OCI-LY1 (cell line): Measurements from ENCODE around the gene STX17.

ENCODE experiments used
- H2AFZ ChIP-seq: fragments of 200-600 bp; sonication (generic), shearing (Covaris generic); 2 replicates; pipeline ENCODE4 v1.6.0; 2014; ENCODE audit warnings: antibody characterized with exemption, mild to moderate bottlenecking, low read length
- H3F3A ChIP-seq: fragments of 200-600 bp; sonication (generic), shearing (Covaris generic); 2 replicates; pipeline ENCODE4 v1.6.0; 2014; ENCODE audit warnings: mild to moderate bottlenecking, antibody characterized with exemption, low read length, moderate library complexity; ENCODE audit not compliant: insufficient read depth
- H3K27ac ChIP-seq: fragments of 200-600 bp; sonication (generic); 2 replicates; pipeline ENCODE4 v1.5.1; 2014; ENCODE audit warnings: low read length, mixed run types, mild to moderate bottlenecking, low read depth; ENCODE audit not compliant: poor library complexity, severe bottlenecking
- H3K27me3 ChIP-seq: fragments of 200-600 bp; sonication (generic); 2 replicates; pipeline ENCODE4 v1.6.0; 2014; ENCODE audit warnings: antibody characterized with exemption, mild to moderate bottlenecking, low read length, moderate library complexity; ENCODE audit not compliant: insufficient read depth
- H3K36me3 ChIP-seq: fragments of 200-600 bp; sonication (generic); 2 replicates; pipeline ENCODE4 v1.6.1; 2014; ENCODE audit warnings: mild to moderate bottlenecking, antibody characterized with exemption, low read length, moderate library complexity, mixed read lengths; ENCODE audit not compliant: insufficient read depth
- H3K4me1 ChIP-seq: fragments of 200-600 bp; sonication (generic); 2 replicates; pipeline ENCODE4 v1.5.1; 2014; ENCODE audit warnings: mild to moderate bottlenecking, low read length, moderate library complexity; ENCODE audit not compliant: insufficient read depth, severe bottlenecking
- H3K4me2 ChIP-seq: fragments of 200-600 bp; sonication (generic), shearing (Covaris generic); 2 replicates; pipeline ENCODE4 v1.6.1; 2014; ENCODE audit warnings: low read length
- H3K4me3 ChIP-seq: fragments of 200-600 bp; sonication (generic); 2 replicates; pipeline ENCODE4 v1.5.1; 2014; ENCODE audit warnings: low read length, low read depth, mild to moderate bottlenecking, mixed read lengths; ENCODE audit not compliant: poor library complexity, severe bottlenecking
- H3K79me2 ChIP-seq: fragments of 200-600 bp; shearing (Covaris generic); 2 replicates; pipeline ENCODE4 v1.6.1; 2016; ENCODE audit warnings: mixed run types, low read length, mixed read lengths; ENCODE audit not compliant: insufficient read depth
- H3K9ac ChIP-seq: fragments of 200-600 bp; sonication (generic), shearing (Covaris generic); 2 replicates; pipeline ENCODE4 v1.6.1; 2014; ENCODE audit warnings: mild to moderate bottlenecking, low read length, mixed read lengths
- H3K9me2 ChIP-seq: fragments of 200-600 bp; sonication (generic), shearing (Covaris generic); 2 replicates; pipeline ENCODE4 v1.6.1; 2014; ENCODE audit warnings: low read depth, mild to moderate bottlenecking, low read length, mixed read lengths
- H3K9me3 ChIP-seq: fragments of 200-600 bp; shearing (Covaris generic); 2 replicates; pipeline ENCODE4 v1.6.1; 2014; ENCODE audit warnings: low read length, mixed read lengths
- H4K20me1 ChIP-seq: fragments of 200-600 bp; sonication (generic), shearing (Covaris generic); 2 replicates; pipeline ENCODE4 v1.6.0; 2016; ENCODE audit warnings: mild to moderate bottlenecking, low read length; ENCODE audit not compliant: insufficient read depth
- EZH2 ChIP-seq: fragments of 200-600 bp; sonication (generic), shearing (Covaris generic); IDR thresholded peaks from 2 replicates; pipeline ENCODE4 v1.8.0; 2017; ENCODE audit warnings: borderline replicate concordance, mixed run types, mild to moderate bottlenecking, antibody characterized with exemption, low read length, moderate library complexity, mixed read lengths
- TF ChIP-seq, protein P1 (sequence below): fragments of 200-600 bp; sonication (generic), shearing (Covaris generic); IDR thresholded peaks from 2 replicates; pipeline ENCODE4 v1.5.1; 2017; ENCODE audit warnings: mild to moderate bottlenecking, antibody characterized with exemption, low read length, moderate library complexity, mixed read lengths

Gene STX17

DNA sequence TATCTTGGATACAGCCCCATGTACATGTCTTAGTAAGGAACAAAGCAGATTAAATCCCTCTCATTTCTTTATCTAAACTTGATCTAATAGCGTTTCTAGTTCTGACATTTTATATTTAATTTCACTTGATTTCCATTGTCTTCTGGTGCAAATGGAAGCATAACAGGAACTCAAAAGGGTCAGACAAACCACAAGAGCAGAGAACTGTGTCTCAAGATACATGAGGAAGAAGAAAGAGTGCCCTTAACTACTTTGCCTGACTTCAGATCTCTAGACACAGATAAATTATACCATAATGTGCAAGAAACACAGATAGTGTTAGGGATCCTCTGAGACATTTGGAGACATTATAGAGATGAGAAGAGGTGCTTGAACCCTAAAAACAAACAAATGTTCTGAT, 20.7 kb upstream of the STX17 start:
- H3K79me2 ChIP-seq, result no peaks in the 10 kb centered on the region
- no peak for TF ChIP-seq EZH2
- TF ChIP-seq, protein P1, sequence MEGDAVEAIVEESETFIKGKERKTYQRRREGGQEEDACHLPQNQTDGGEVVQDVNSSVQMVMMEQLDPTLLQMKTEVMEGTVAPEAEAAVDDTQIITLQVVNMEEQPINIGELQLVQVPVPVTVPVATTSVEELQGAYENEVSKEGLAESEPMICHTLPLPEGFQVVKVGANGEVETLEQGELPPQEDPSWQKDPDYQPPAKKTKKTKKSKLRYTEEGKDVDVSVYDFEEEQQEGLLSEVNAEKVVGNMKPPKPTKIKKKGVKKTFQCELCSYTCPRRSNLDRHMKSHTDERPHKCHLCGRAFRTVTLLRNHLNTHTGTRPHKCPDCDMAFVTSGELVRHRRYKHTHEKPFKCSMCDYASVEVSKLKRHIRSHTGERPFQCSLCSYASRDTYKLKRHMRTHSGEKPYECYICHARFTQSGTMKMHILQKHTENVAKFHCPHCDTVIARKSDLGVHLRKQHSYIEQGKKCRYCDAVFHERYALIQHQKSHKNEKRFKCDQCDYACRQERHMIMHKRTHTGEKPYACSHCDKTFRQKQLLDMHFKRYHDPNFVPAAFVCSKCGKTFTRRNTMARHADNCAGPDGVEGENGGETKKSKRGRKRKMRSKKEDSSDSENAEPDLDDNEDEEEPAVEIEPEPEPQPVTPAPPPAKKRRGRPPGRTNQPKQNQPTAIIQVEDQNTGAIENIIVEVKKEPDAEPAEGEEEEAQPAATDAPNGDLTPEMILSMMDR, result no peak
- H3K9ac ChIP-seq, result no peak overlapping the region
- H3K4me1 ChIP-seq, result no peaks in the 10 kb centered on the region
- H4K20me1 ChIP-seq, result no peaks in the 10 kb centered on the region
- no peaks in the 10 kb centered on the region for H3K36me3 ChIP-seq
- no peaks in the 10 kb centered on the region for H3K9me2 ChIP-seq
- H3K4me2 ChIP-seq, result no peak overlapping the region
- no peak overlapping the region for H3K27ac ChIP-seq
- H2AFZ ChIP-seq, result no peak overlapping the region
- H3K9me3 ChIP-seq, result no peaks in the 10 kb centered on the region
- no peaks in the 10 kb centered on the region for H3K27me3 ChIP-seq
- no peak overlapping the region for H3K4me3 ChIP-seq
- no peaks in the 10 kb centered on the region for H3F3A ChIP-seq

DNA sequence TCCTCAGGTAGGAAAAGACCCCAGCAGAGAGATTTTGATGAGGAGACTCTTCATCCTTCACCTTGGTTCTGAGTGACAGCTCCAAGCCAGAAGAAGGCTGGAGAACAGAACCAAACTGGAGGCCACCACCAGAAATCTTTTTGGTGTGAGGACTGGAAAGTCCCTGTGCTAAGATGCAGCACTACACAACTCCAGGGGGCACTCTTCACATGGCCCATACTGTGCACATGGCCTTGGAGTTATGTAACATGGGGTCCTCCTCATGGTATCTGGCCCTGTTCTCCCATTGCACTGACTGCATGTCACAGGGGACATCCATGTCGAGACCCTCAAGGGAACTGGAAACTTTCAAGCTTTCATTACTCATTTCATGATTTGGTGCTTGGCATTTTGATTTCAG, 17.3 kb upstream of the STX17 start:
- Histone ChIP-seq H3K9me2 (no peaks in the 10 kb centered on the region), H2AFZ (no peak overlapping the region), H4K20me1 (no peaks in the 10 kb centered on the region), H3K9ac (no peak overlapping the region), H3K9me3 (no peaks in the 10 kb centered on the region), H3F3A (no peaks in the 10 kb centered on the region), H3K27me3 (no peaks in the 10 kb centered on the region), H3K4me3 (no peak overlapping the region), H3K4me2 (no peak overlapping the region), H3K27ac (no peak overlapping the region), H3K4me1 (no peaks in the 10 kb centered on the region), H3K79me2 (no peaks in the 10 kb centered on the region), H3K36me3 (no peaks in the 10 kb centered on the region)
- no peak for TF ChIP-seq EZH2
- TF ChIP-seq, protein P1, result peak; percentile 23; the same call in 1 of the 2 replicates

- Histone ChIP-seq H3K9me2 (no peaks in the 10 kb centered on the region), H3K36me3 (no peaks in the 10 kb centered on the region), H3K27me3 (no peaks in the 10 kb centered on the region), H3K27ac (no peak overlapping the region), H3K79me2 (no peaks in the 10 kb centered on the region), H3F3A (no peaks in the 10 kb centered on the region), H4K20me1 (no peaks in the 10 kb centered on the region), H3K4me3 (no peak overlapping the region), H3K9ac (no peak overlapping the region), H3K9me3 (no peaks in the 10 kb centered on the region), H3K4me1 (no peaks in the 10 kb centered on the region), H2AFZ (no peak overlapping the region), H3K4me2 (no peak overlapping the region)
- TF ChIP-seq EZH2, result no peak
Observed at GRCh38 chr9:99894826-99895225, 11.6 kb upstream of the STX17 start.

GRCh38 chr9:99895510-99895909, 10.9 kb upstream of the STX17 start:
- H3F3A ChIP-seq, result no peaks in the 10 kb centered on the region
- H3K4me2 ChIP-seq, result no peak overlapping the region
- no peak for TF ChIP-seq EZH2
- TF ChIP-seq, protein P1, result no peak
- no peak overlapping the region for H3K9ac ChIP-seq
- H3K9me2 ChIP-seq, result no peaks in the 10 kb centered on the region
- no peaks in the 10 kb centered on the region for H3K79me2 ChIP-seq
- no peaks in the 10 kb centered on the region for H3K27me3 ChIP-seq
- H4K20me1 ChIP-seq, result no peaks in the 10 kb centered on the region
- H3K9me3 ChIP-seq, result no peaks in the 10 kb centered on the region
- H3K4me1 ChIP-seq, result no peaks in the 10 kb centered on the region
- H3K36me3 ChIP-seq, result no peaks in the 10 kb centered on the region
- no peak overlapping the region for H3K4me3 ChIP-seq
- no peak overlapping the region for H3K27ac ChIP-seq
- no peak overlapping the region for H2AFZ ChIP-seq
